Hepatocyte (in vitro differentiated cells): ENCODE results near the gene FBXW11. TPM values are rescaled to one million over a fixed set of nuclear protein-coding genes. Genes with fewer than 3 reads are reported as not detected.
A peak's percentile ranks its signal among the peaks of the same experiment; 100 is the strongest.

ENCODE experiments used
- DNase-seq: peaks from one replicate; pipeline ENCODE4 v3.0.0-alpha.2; 2016; ENCODE audit warnings: low spot score
- H2AFZ ChIP-seq: fragments of 200-600 bp; sonication (generic); 2 replicates; pipeline ENCODE4 v1.6.0; 2016; ENCODE audit warnings: antibody characterized with exemption, mild to moderate bottlenecking
- H3K27ac ChIP-seq: fragments of 200-600 bp; sonication (generic); 2 replicates; pipeline ENCODE4 v1.5.1; 2016; ENCODE audit warnings: mild to moderate bottlenecking
- H3K27me3 ChIP-seq: fragments of 200-600 bp; sonication (generic); 2 replicates; pipeline ENCODE4 v1.6.1; 2016
- H3K36me3 ChIP-seq: fragments of 200-600 bp; sonication (generic); replicated peaks from 2 replicates; pipeline ENCODE4 v1.5.1; 2016; ENCODE audit warnings: low read depth; ENCODE audit not compliant: insufficient read depth
- H3K4me1 ChIP-seq: fragments of 200-600 bp; sonication (generic); 2 replicates; pipeline ENCODE4 v1.5.1; 2016; ENCODE audit warnings: mild to moderate bottlenecking, moderate library complexity; ENCODE audit not compliant: insufficient read depth
- H3K4me2 ChIP-seq: fragments of 200-600 bp; sonication (generic); 2 replicates; pipeline ENCODE4 v1.6.0; 2016
- H3K4me3 ChIP-seq: fragments of 200-600 bp; sonication (generic); 2 replicates; pipeline ENCODE4 v1.5.1; 2016; ENCODE audit warnings: mild to moderate bottlenecking
- H3K79me2 ChIP-seq: fragments of 200-600 bp; sonication (generic); 2 replicates; pipeline ENCODE4 v1.6.0; 2017; ENCODE audit warnings: mild to moderate bottlenecking
- H3K9me2 ChIP-seq: fragments of 200-600 bp; sonication (generic); replicated peaks from 2 replicates; pipeline ENCODE4 v1.6.0; 2017; ENCODE audit warnings: mild to moderate bottlenecking; ENCODE audit not compliant: insufficient read depth
- H3K9me3 ChIP-seq: fragments of 200-600 bp; sonication (generic); 2 replicates; pipeline ENCODE4 v1.5.1; 2016; ENCODE audit warnings: low read depth, mild to moderate bottlenecking
- H4K20me1 ChIP-seq: fragments of 200-600 bp; sonication (generic); 2 replicates; pipeline ENCODE4 v1.6.0; 2016; ENCODE audit warnings: mild to moderate bottlenecking; ENCODE audit not compliant: insufficient read depth, poor library complexity, severe bottlenecking
- CTCF ChIP-seq: fragments of 200-600 bp; sonication (generic); IDR thresholded peaks from 2 replicates; pipeline ENCODE4 v1.5.1; 2016; ENCODE audit warnings: antibody characterized with exemption, mild to moderate bottlenecking; ENCODE audit not compliant: poor library complexity
- EZH2 ChIP-seq: fragments of 200-600 bp; sonication (generic); IDR thresholded peaks from 2 replicates; pipeline ENCODE4 v1.6.1; 2016; ENCODE audit warnings: antibody characterized with exemption, mild to moderate bottlenecking, borderline replicate concordance
- EZH2phosphoT487 ChIP-seq: fragments of 200-600 bp; sonication (generic); IDR thresholded peaks from one replicate; pipeline ENCODE4 v1.6.1; 2018; ENCODE audit warnings: antibody characterized with exemption, mild to moderate bottlenecking, low read depth, moderate library complexity; ENCODE audit not compliant: unreplicated experiment, severe bottlenecking
- WGBS: methylation state at CpG from one replicate; pipeline ENCODE4 v1.1.6; 2016; ENCODE audit warnings: low lambda C conversion rate; ENCODE audit errors: missing lambda C conversion rate; 5-methylcytosine and 5-hydroxymethylcytosine counted together
- polyA plus RNA-seq: library from polyadenylated mRNA; unstranded; fragments of >200 nt; fragmentation: Nextera tagmentation; extraction: Ambion mirVana; gene quantifications from 2 replicates; pipeline ENCODE4 v1.2.1, GENCODE V29; 2016
- total RNA-seq: library from RNA; depleted of rRNA; stranded (reverse); fragments of >200 nt; gene quantifications from 2 replicates; pipeline ENCODE4 v1.2.3, GENCODE V29; 2014

The FBXW11 gene
- total and polyA plus RNA-seq, 2 experiments from 2014 or later: 38.0 to 73.4 TPM

GRCh38 chr5:171851251-171851650 is 155.2 kb downstream of the FBXW11 start:
- Histone ChIP-seq H3K9me2 (no peaks in the 10 kb centered on the region), H2AFZ (no peak overlapping the region), H3K27me3 (no peaks in the 10 kb centered on the region), H3K4me3 (no peak overlapping the region), H4K20me1 (no peaks in the 10 kb centered on the region), H3K4me2 (no peak overlapping the region), H3K4me1 (no peaks in the 10 kb centered on the region), H3K79me2 (no peaks in the 10 kb centered on the region), H3K27ac (no peak overlapping the region), H3K9me3 (no peaks in the 10 kb centered on the region), H3K36me3 (no peaks in the 10 kb centered on the region)
- 73% methylated on average over 1 of the region's 1 CpG for WGBS
- TF ChIP-seq EZH2: no peak
- TF ChIP-seq CTCF: no peak
- TF ChIP-seq EZH2phosphoT487: no peak
- DNase-seq: no peak

- no peaks in the 10 kb centered on the region for H3K9me2 ChIP-seq
- no peak overlapping the region for H2AFZ ChIP-seq
- H3K9me3 ChIP-seq: no peaks in the 10 kb centered on the region
- H3K4me3 ChIP-seq: no peak overlapping the region
- TF ChIP-seq CTCF (peak; percentile 34), EZH2 (no peak)
- no peak overlapping the region for H3K27ac ChIP-seq
- DNase-seq: no peak
- WGBS: 49% methylated on average over 9 of the region's 9 CpGs
- H3K4me1 ChIP-seq: no peaks in the 10 kb centered on the region
- no peaks in the 10 kb centered on the region for H3K36me3 ChIP-seq
- H3K4me2 ChIP-seq: no peak overlapping the region
- no peaks in the 10 kb centered on the region for H3K27me3 ChIP-seq
- no peaks in the 10 kb centered on the region for H3K79me2 ChIP-seq
- no peaks in the 10 kb centered on the region for H4K20me1 ChIP-seq
Measured at GRCh38 chr5:171850324-171850947, 156.0 kb downstream of the FBXW11 start.

- 97% methylated on average over 14 of the region's 14 CpGs for WGBS
Measured at GRCh38 chr5:171849585-171850323, 156.7 kb downstream of the FBXW11 start.

More at GRCh38 chr5:171849585-171850323, 156.7 kb downstream of the FBXW11 start:
- no peaks in the 10 kb centered on the region for H3K79me2 ChIP-seq
- no peak for DNase-seq
- H3K4me2 ChIP-seq: no peak overlapping the region
- H3K4me1 ChIP-seq: no peaks in the 10 kb centered on the region
- H3K27me3 ChIP-seq: no peaks in the 10 kb centered on the region
- H2AFZ ChIP-seq: no peak overlapping the region
- H3K4me3 ChIP-seq: no peak overlapping the region
- H3K36me3 ChIP-seq: no peaks in the 10 kb centered on the region
- no peaks in the 10 kb centered on the region for H4K20me1 ChIP-seq
- TF ChIP-seq CTCF (no peak), EZH2 (no peak), EZH2phosphoT487 (no peak)
- no peak overlapping the region for H3K27ac ChIP-seq
- no peaks in the 10 kb centered on the region for H3K9me3 ChIP-seq
- H3K9me2 ChIP-seq: no peaks in the 10 kb centered on the region
